K562 (cell line): Measurements from ENCODE around the gene KRTAP5-11. TPM values are rescaled to one million over a fixed set of nuclear protein-coding genes. Genes with fewer than 3 reads are reported as not detected.

Experiments
- ATAC-seq: fragments of 200-7000 bp; cut with Tn5 transposase; 3 replicates; pipeline ENCODE4 v1.9.1; 2020; ENCODE audit warnings: moderate library complexity
- BruUV-seq: library from RNA; stranded (reverse); fragments of 400-500 nt; replicated peaks from 2 replicates; lab custom pipeline; 2021; lab: Mats Ljungman, UMichigan
- CTCF ChIA-PET: fragments of 300-600 bp; formaldehyde crosslinking; extraction: SDS; loops from one replicate; lab custom pipeline; 2021; ENCODE audit warnings: low intra/inter-chr PET ratio; lab: Yijun Ruan, JAX
- POLR2A ChIA-PET: fragments of 300-600, 350-650 bp; sonication (Branson Sonifier 250); formaldehyde crosslinking; extraction: SDS; loops from one replicate; lab custom pipeline; 2021; ENCODE audit warnings: antibody characterized with exemption, inconsistent platforms; lab: Yijun Ruan, JAX
- DNase-seq, 4 experiments: peaks; one replicate each; pipeline versions ENCODE4 v3.0.0 to v3.0.0-alpha.2; 2011 to 2018; ENCODE audit warnings: low spot score in 3 of 4, mixed read lengths in 3 of 4; ENCODE audit errors: extremely low read depth in 1 of 4
- FAIRE-seq: peaks from 2 replicates; lab custom pipeline; 2011; peaks lifted over from hg19 to GRCh38; lab: Jason Lieb, UNC
- H2AFZ ChIP-seq: 2 replicates; pipeline ENCODE4 v1.6.0; 2011; ENCODE audit warnings: low read depth, low read length, control low read depth, inconsistent platforms
- H3K27ac ChIP-seq: fragments of 200-600 bp; 3 replicates; pipeline ENCODE4 v1.8.0; 2011; ENCODE audit warnings: low read depth, mild to moderate bottlenecking, control low read depth, inconsistent platforms, low read length, moderate library complexity, mixed read lengths; ENCODE audit errors: extremely low read depth
- H3K27me3 ChIP-seq, 2 experiments: fragments of 300-600 bp in 1 of 2; 2 replicates in 1 of 2; 3 replicates in 1 of 2; pipeline versions ENCODE4 v1.6.0 to v1.8.0; 2011; ENCODE audit warnings: inconsistent platforms in 2 of 2, low read length in 2 of 2, mild to moderate bottlenecking in 1 of 2, mixed read lengths in 1 of 2, moderate library complexity in 1 of 2; ENCODE audit not compliant: control insufficient read depth in 2 of 2, insufficient read depth in 2 of 2
- H3K36me3 ChIP-seq: fragments of 300-600 bp; 3 replicates; pipeline ENCODE4 v1.8.0; 2011; ENCODE audit warnings: mild to moderate bottlenecking, low read length, inconsistent platforms; ENCODE audit not compliant: control insufficient read depth, insufficient read depth
- H3K4me1 ChIP-seq, 2 experiments: fragments of 200-600 bp in 1 of 2; replicated peaks in 1 of 2; 2 replicates in 1 of 2; 3 replicates in 1 of 2; pipeline versions ENCODE4 v1.5.1 to v1.8.0; 2011; ENCODE audit warnings: inconsistent platforms in 2 of 2, low read length in 2 of 2, mild to moderate bottlenecking in 1 of 2, mixed read lengths in 1 of 2, moderate library complexity in 1 of 2; ENCODE audit not compliant: control insufficient read depth in 2 of 2, insufficient read depth in 2 of 2
- H3K4me2 ChIP-seq: 2 replicates; pipeline ENCODE4 v1.6.1; 2011; ENCODE audit warnings: low read length, control low read depth, inconsistent platforms, mixed read lengths; ENCODE audit not compliant: insufficient read depth
- H3K4me3 ChIP-seq: fragments of 200-600 bp; sonication (generic), shearing (Covaris generic); 2 replicates; pipeline ENCODE4 v1.5.1; 2016; ENCODE audit warnings: control low read depth, inconsistent platforms
- H3K79me2 ChIP-seq: fragments of 200-600 bp; 3 replicates; pipeline ENCODE4 v1.8.0; 2011; ENCODE audit warnings: low read length, inconsistent platforms; ENCODE audit not compliant: control insufficient read depth, insufficient read depth
- H3K9ac ChIP-seq, 2 experiments: 2 replicates each; pipeline versions ENCODE4 v1.6.0 to v1.6.1; 2011; ENCODE audit warnings: low read depth in 2 of 2, low read length in 2 of 2, control low read depth in 1 of 2, inconsistent platforms in 1 of 2, mild to moderate bottlenecking in 1 of 2, mixed read lengths in 1 of 2; ENCODE audit not compliant: insufficient read depth in 1 of 2
- H3K9me1 ChIP-seq: one replicate; pipeline ENCODE4 v1.6.0; 2011; ENCODE audit warnings: inconsistent platforms, mild to moderate bottlenecking, low read length, moderate library complexity; ENCODE audit not compliant: control insufficient read depth, insufficient read depth
- H3K9me3 ChIP-seq: replicated peaks from 2 replicates; pipeline ENCODE4 v1.5.1; 2011; ENCODE audit warnings: low read depth, low read length, inconsistent platforms; ENCODE audit not compliant: control insufficient read depth, insufficient read depth
- H4K20me1 ChIP-seq: replicated peaks from 2 replicates; pipeline ENCODE4 v1.6.1; 2011; ENCODE audit warnings: low read length, inconsistent platforms, mixed read lengths; ENCODE audit not compliant: control insufficient read depth, insufficient read depth
- DMBX1 ChIP-seq: fragments of 250-450 bp; sonication (Bioruptor Pico); IDR thresholded peaks from 2 replicates; pipeline ENCODE4 v1.8.0; 2022; ENCODE audit warnings: inconsistent platforms, mild to moderate bottlenecking, moderate library complexity, borderline replicate concordance
- ETV6 ChIP-seq, 3 experiments: fragments of 150-350 bp in 1 of 3; sonication (generic) in 1 of 3; formaldehyde crosslinking in 1 of 3; IDR thresholded peaks; 2 replicates each; pipeline versions ENCODE4 v1.6.1 to v1.8.0; 2014 to 2022; ENCODE audit warnings: borderline replicate concordance in 2 of 3, low read depth in 2 of 3, antibody characterized with exemption in 1 of 3, low read length in 1 of 3, mild to moderate bottlenecking in 1 of 3, missing genetic modification reagents in 1 of 3
- FOXP1 ChIP-seq: sonication (generic); formaldehyde crosslinking; IDR thresholded peaks from 2 replicates; pipeline ENCODE4 v1.8.0; 2022; ENCODE audit warnings: mild to moderate bottlenecking, missing genetic modification reagents
- GTF2A2 ChIP-seq: IDR thresholded peaks from 2 replicates; pipeline ENCODE4 v1.6.1; 2016; ENCODE audit warnings: mild to moderate bottlenecking, missing genetic modification characterization, missing compliant biosample characterization
- HDAC2 ChIP-seq: fragments of 450-650 bp; IDR thresholded peaks from 2 replicates; pipeline ENCODE4 v1.6.1; 2016; ENCODE audit warnings: mild to moderate bottlenecking
- MAX ChIP-seq: sonication (generic); formaldehyde crosslinking; IDR thresholded peaks from 2 replicates; pipeline ENCODE4 v1.9.0; 2022; ENCODE audit warnings: mild to moderate bottlenecking, missing genetic modification reagents
- MTA1 ChIP-seq: fragments of 450-650 bp; IDR thresholded peaks from 2 replicates; pipeline ENCODE4 v1.6.1; 2017; ENCODE audit warnings: borderline replicate concordance
- SMARCA4 ChIP-seq: fragments of 450-650 bp; IDR thresholded peaks from 2 replicates; pipeline ENCODE4 v1.6.1; 2016
- SREBF2 ChIP-seq: sonication (generic); formaldehyde crosslinking; IDR thresholded peaks from 2 replicates; pipeline ENCODE4 v1.4.0; 2020; ENCODE audit warnings: mild to moderate bottlenecking, missing genetic modification reagents
- STAT5A ChIP-seq: IDR thresholded peaks from 2 replicates; pipeline ENCODE4 v1.6.1; 2012; ENCODE audit warnings: low read length, inconsistent platforms, borderline replicate concordance
- SUPT5H ChIP-seq: fragments of 450-650 bp; IDR thresholded peaks from 2 replicates; pipeline ENCODE4 v1.6.1; 2016
- ZBED1 ChIP-seq: IDR thresholded peaks from 2 replicates; pipeline ENCODE4 v1.6.1; 2014
- ZC3H8 ChIP-seq: fragments of 450-650 bp; IDR thresholded peaks from 2 replicates; pipeline ENCODE4 v1.6.1; 2017
- ZNF197 ChIP-seq: fragments of 200-800 bp; sonication (Bioruptor generic); IDR thresholded peaks from 2 replicates; pipeline ENCODE4 v1.6.1; 2016; ENCODE audit warnings: low read depth, missing genetic modification characterization, missing compliant biosample characterization
- ZNF232 ChIP-seq: sonication (generic); formaldehyde crosslinking; IDR thresholded peaks from 2 replicates; pipeline ENCODE4 v1.8.0; 2022; ENCODE audit warnings: mild to moderate bottlenecking, missing genetic modification reagents
- ZNF280B ChIP-seq: fragments of 250-450 bp; sonication (Bioruptor Pico); IDR thresholded peaks from 2 replicates; pipeline ENCODE4 v1.5.1; 2021; ENCODE audit warnings: mild to moderate bottlenecking
- WGBS: fragments of 100-300 bp; shearing (Covaris generic); methylation state at CpG from one replicate; pipeline ENCODE4 v1.1.6; 2016; ENCODE audit warnings: low coverage, mixed read lengths; ENCODE audit not compliant: insufficient coverage; ENCODE audit errors: missing lambda C conversion rate; 5-methylcytosine and 5-hydroxymethylcytosine counted together
- in situ Hi-C: fragments of 300-500 bp; cut with MboI; formaldehyde crosslinking; loops from 4 replicates; pipeline ENCODE4 v1.15.0; 2018; ENCODE audit warnings: inconsistent platforms, mixed read lengths
- intact Hi-C: fragments of 100-400 bp; cut with micrococcal nuclease; formaldehyde crosslinking; loops from 2 replicates; pipeline ENCODE4 v1.14.2; 2022
- polyA plus RNA-seq, 8 experiments: library from polyadenylated mRNA; depleted of rRNA in 4 of 8; stranded (reverse) in 5 of 8; unstranded in 3 of 8; fragments of >200 nt; fragmentation: Nextera tagmentation in 2 of 8; fragmentation: Illumina TruSeq in 1 of 8; extraction: Ambion mirVana in 2 of 8; extraction: Trizol in 1 of 8; gene quantifications; 2 replicates each; pipeline versions ENCODE4 v1.2.1 to v1.2.3, GENCODE V29; 2011 to 2014; ENCODE audit warnings: inconsistent platforms in 1 of 8, missing spikeins in 1 of 8
- total RNA-seq, 7 experiments: library from RNA; depleted of rRNA in 6 of 7; stranded (reverse); fragments of >200 nt in 6 of 7; fragmentation: Illumina TruSeq in 2 of 7; extraction: Trizol in 2 of 7; gene quantifications; 2 replicates each; pipeline versions ENCODE4 v1.2.1 to v1.2.3, GENCODE V29; 2011 to 2021; ENCODE audit warnings: low replicate concordance in 1 of 7

The KRTAP5-11 gene
- total and polyA plus RNA-seq, 9 of the 15 experiments (the other 6 are each of a cell fraction or from before 2014, with no cell fraction given), result not detected

GRCh38 chr11:71542879-71543777 lies 39.5 kb downstream of the KRTAP5-11 start:
- DNase-seq, result no peak

More at GRCh38 chr11:71542879-71543777, 39.5 kb downstream of the KRTAP5-11 start:
- H3K9me3 ChIP-seq, result peaks cover 2% of the 10 kb centered on the region; the same call in 1 of the 2 replicates
- H3K4me2 ChIP-seq, result no peak overlapping the region
- H3K36me3 ChIP-seq, result no peaks in the 10 kb centered on the region
- H3K4me1 ChIP-seq, result no peaks in the 10 kb centered on the region; a peak in 1 of 5 replicates
- ChIA-PET CTCF (interaction anchor here (0.6 kb wide), 1 partner anchor 1108 kb away, joined by 4 read pairs; no protein-coding TSS in a partner anchor), POLR2A (no interaction called here)
- in situ Hi-C loops (no loop called here), intact Hi-C loops (no loop called here)
- no peak overlapping the region for H3K4me3 ChIP-seq
- H3K27ac ChIP-seq, result no peak overlapping the region
- H4K20me1 ChIP-seq, result no peaks in the 10 kb centered on the region
- H3K9ac ChIP-seq, result no peak overlapping the region
- BruUV-seq, result no TSS peak
- TF ChIP-seq MTA1 (no peak), ZBED1 (no peak), SUPT5H (no peak), FOXP1 (CRISPR knock-in tag) (no peak), MAX (CRISPR knock-in tag) (no peak), STAT5A (no peak), ZC3H8 (no peak), DMBX1 (no peak), SMARCA4 (no peak), ZNF197 (CRISPR knock-in tag) (no peak), SREBF2 (no peak), ETV6 (IDR thresholded peaks at IDR 0.05; ENCODE audit: borderline replicate concordance in 1 of 2, low read depth in 2 of 2, low read length in 1 of 2) (no peak), ETV6 (CRISPR knock-in tag; IDR thresholded peaks at IDR 0.05; ENCODE audit: borderline replicate concordance) (no peak), GTF2A2 (tag) (no peak), ZNF232 (CRISPR knock-in tag) (no peak), ZNF280B (CRISPR knock-in tag) (no peak), HDAC2 (no peak)
- no peaks in the 10 kb centered on the region for H3K9me1 ChIP-seq
- peaks cover 55 to 76% of the 10 kb centered on the region in 2 experiments for H3K27me3 ChIP-seq
- WGBS, result 3% methylated on average over 13 of the region's 15 CpGs
- no peak overlapping the region for H2AFZ ChIP-seq
- FAIRE-seq (no peak), ATAC-seq (no peak)
- H3K79me2 ChIP-seq, result no peaks in the 10 kb centered on the region
